HL-60 (cell line): Measurements from ENCODE around the gene VAV2.

ENCODE experiments used
- DNase-seq, 2 experiments: peaks; one replicate each; pipeline ENCODE4 v3.0.0-alpha.2; 2010 to 2020; ENCODE audit warnings: low read depth in 1 of 2, low spot score in 1 of 2
- H3K27ac ChIP-seq: fragments of 250-450 bp; sonication (Bioruptor Pico); replicated peaks from 2 replicates; pipeline ENCODE4 v1.5.1; 2020; ENCODE audit warnings: mild to moderate bottlenecking, moderate library complexity
- H3K27me3 ChIP-seq: fragments of 250-450 bp; sonication (Bioruptor Pico); 2 replicates; pipeline ENCODE4 v1.5.1; 2021; ENCODE audit warnings: mild to moderate bottlenecking, moderate library complexity; ENCODE audit not compliant: insufficient read depth, poor library complexity, severe bottlenecking
- H3K4me3 ChIP-seq: replicated peaks from 2 replicates; pipeline ENCODE4 v1.5.1; 2011; ENCODE audit warnings: mild to moderate bottlenecking, control low read depth, low read length; ENCODE audit not compliant: insufficient read depth
- CTCF ChIP-seq: IDR thresholded peaks from one replicate; pipeline ENCODE4 v1.5.1; 2011; ENCODE audit warnings: low read length, control low read depth, inconsistent platforms; ENCODE audit not compliant: insufficient read depth
- GABPA ChIP-seq: IDR thresholded peaks from 2 replicates; pipeline ENCODE4 v1.6.1; 2012; ENCODE audit warnings: low read depth
- POLR2AphosphoS5 ChIP-seq: IDR thresholded peaks from 2 replicates; pipeline ENCODE4 v1.6.1; 2012; ENCODE audit warnings: low read depth
- REST ChIP-seq: IDR thresholded peaks from 2 replicates; pipeline ENCODE4 v1.6.1; 2012; ENCODE audit warnings: low read depth; ENCODE audit not compliant: insufficient replicate concordance
- SPI1 ChIP-seq: IDR thresholded peaks from 2 replicates; pipeline ENCODE4 v1.6.1; 2012; ENCODE audit warnings: low read depth, mild to moderate bottlenecking, borderline replicate concordance

VAV2 gene

GRCh38 chr9:133852431-133852830 lies 139.7 kb downstream of the VAV2 start:
- H3K4me3 ChIP-seq = no peak overlapping the region
- H3K27me3 ChIP-seq = no peaks in the 10 kb centered on the region
- H3K27ac ChIP-seq = no peak overlapping the region
- DNase-seq = no peak
- TF ChIP-seq SPI1 = no peak
- no peak for TF ChIP-seq CTCF
- TF ChIP-seq GABPA = no peak
- TF ChIP-seq POLR2AphosphoS5 = no peak
- TF ChIP-seq REST = no peak

- Histone ChIP-seq H3K4me3 (no peak overlapping the region), H3K27me3 (no peaks in the 10 kb centered on the region), H3K27ac (no peak overlapping the region)
- DNase-seq = no peak
- no peak for TF ChIP-seq GABPA
- no peak for TF ChIP-seq SPI1
- TF ChIP-seq POLR2AphosphoS5 = no peak
- TF ChIP-seq REST = no peak
- TF ChIP-seq CTCF = no peak
Measured at GRCh38 chr9:133851693-133852092, 140.4 kb downstream of the VAV2 start.

GRCh38 chr9:133850937-133851336 lies 141.2 kb downstream of the VAV2 start:
- Histone ChIP-seq H3K27me3 (no peaks in the 10 kb centered on the region), H3K27ac (no peak overlapping the region), H3K4me3 (no peak overlapping the region)
- DNase-seq = no peak
- TF ChIP-seq CTCF (no peak), POLR2AphosphoS5 (no peak), REST (no peak), SPI1 (no peak), GABPA (no peak)
